ENCODE data around the gene DDX24. TPM values are rescaled to one million over a fixed set of nuclear protein-coding genes. Genes with fewer than 3 reads are reported as not detected.
A peak's percentile ranks its signal among the peaks of the same experiment; 100 is the strongest.

DDX24 gene
- total and polyA plus RNA-seq, 2 of the 8 experiments (the other 6 are each of a cell fraction or from before 2014, with no cell fraction given), result 89.0 to 201 TPM

GRCh38 chr14:94129111-94129757 is 48.2 kb upstream of the DDX24 start, which contains the start of gene IFI27L2:
Gene IFI27L2 (minus strand): TSS chr14:94129604. CDS start chr14:94129564, 40 bp downstream.
- POLR2A ChIA-PET (ENCODE audit: partially characterized antibody), result interaction anchor here (0.6 to 2.7 kb wide), 9 partner anchors 12 to 115 kb away, joined by 3 to 11 read pairs (median 4); no protein-coding TSS in a partner anchor
- H2AK5ac ChIP-seq (ENCODE audit: low read depth, low read length), result no peak within 1 kb of the TSS
- peak; percentile 64 to 89; a peak in 2 of 4 replicates for TF ChIP-seq SIN3A (conservative IDR thresholded peaks at IDR 0.05 in 1 of 2, IDR thresholded peaks at IDR 0.05 in 1 of 2; ENCODE audit: low read depth in 1 of 2, low read length in 2 of 2)
- TF ChIP-seq POLR2A (IDR thresholded peaks at IDR 0.05; ENCODE audit: control extremely low read depth in 1 of 2, low read depth in 2 of 2, low read length in 2 of 2), result 0 out of 3 replicates have a peak, but pooled peaks of 1 of the 2 experiments have one; percentile 23
- TF ChIP-seq CBX8 (IDR thresholded peaks at IDR 0.05; ENCODE audit: borderline replicate concordance, low read depth, low read length), result no peak
- TF ChIP-seq EZH2 (IDR thresholded peaks at IDR 0.05; ENCODE audit: low read depth, low read length, severe bottlenecking), result no peak
- TF ChIP-seq RBBP5 (IDR thresholded peaks at IDR 0.05; ENCODE audit: borderline replicate concordance, low read depth, low read length), result peak; percentile 87; the same call in 1 of the 2 replicates
- TF ChIP-seq CTBP2 (IDR thresholded peaks at IDR 0.05; ENCODE audit: borderline replicate concordance, insufficient read depth, insufficient read length, low read length), result peak; percentile 89
- TF ChIP-seq EGR1 (IDR thresholded peaks at IDR 0.05; ENCODE audit: borderline replicate concordance, low read depth, low read length), result peak; percentile 92
- no peak for TF ChIP-seq RXRA (IDR thresholded peaks at IDR 0.05; ENCODE audit: insufficient read depth, low read depth, low read length)
- TF ChIP-seq KDM1A (IDR thresholded peaks at IDR 0.05; ENCODE audit: borderline replicate concordance, low read length), result peak; percentile 16; the same call in 1 of the 2 replicates
- TF ChIP-seq SAP30 (IDR thresholded peaks at IDR 0.05; ENCODE audit: insufficient read depth, insufficient replicate concordance, low read length), result peak; percentile 65

More at GRCh38 chr14:94129111-94129757, 48.2 kb upstream of the DDX24 start, which contains the start of gene IFI27L2:
- H3K27me3 ChIP-seq (replicated peaks in 1 of 4; ENCODE audit: control insufficient read depth in 3 of 4, extremely low read depth in 1 of 4, insufficient read depth in 3 of 4, low read length in 3 of 4), result no peaks in the 10 kb centered on the region; a peak in 1 of 7 replicates
- peak within 1 kb of the TSS; percentile 84 for H3K56ac ChIP-seq (replicated peaks; ENCODE audit: insufficient read length, low read depth, low read length)
- peak within 1 kb of the TSS; percentile 52; the same call in 1 of the 2 replicates for H3K18ac ChIP-seq (ENCODE audit: extremely low read depth, low read length)
- no peak within 1 kb of the TSS for H3K14ac ChIP-seq (ENCODE audit: insufficient read length)
- H3K23ac ChIP-seq (ENCODE audit: insufficient read length), result no peak within 1 kb of the TSS
- H3K9me3 ChIP-seq (ENCODE audit: insufficient read depth in 2 of 2, low read depth in 1 of 2, low read length in 1 of 2), result no peaks in the 10 kb centered on the region
- no peak within 1 kb of the TSS for H4K5ac ChIP-seq (ENCODE audit: insufficient read length, low read depth, low read length)
- FAIRE-seq (no peak), DNase-seq (ENCODE audit: low read depth in 1 of 2, low spot score in 2 of 2) (peak; percentile 47 to 79)
- no peaks in the 10 kb centered on the region for H4K20me1 ChIP-seq (replicated peaks in 1 of 2; ENCODE audit: control insufficient read depth in 1 of 2, insufficient read depth in 2 of 2, low read length in 2 of 2)
- H2BK15ac ChIP-seq (ENCODE audit: low read length), result 0 out of 2 replicates have a peak within 1 kb of the TSS, but pooled peaks have one; percentile 61
- H4K91ac ChIP-seq (replicated peaks; ENCODE audit: insufficient read length, low read length), result no peak within 1 kb of the TSS
- no peak within 1 kb of the TSS for H3K4ac ChIP-seq (replicated peaks; ENCODE audit: insufficient read length, low read depth, low read length)
- peak within 1 kb of the TSS; percentile 79 for H2AFZ ChIP-seq (ENCODE audit: low read length)
- CTCF ChIA-PET (ENCODE audit: partially characterized antibody), result interaction anchor here (0.6 to 5.3 kb wide), 23 partner anchors 9 to 474 kb away, joined by 3 to 55 read pairs (median 4); partner anchors contain the start of gene OTUB2
- H3K79me1 ChIP-seq (ENCODE audit: low read depth, low read length), result no peaks in the 10 kb centered on the region
- H2BK120ac ChIP-seq (replicated peaks; ENCODE audit: low read depth, low read length), result no peak within 1 kb of the TSS
- peak within 1 kb of the TSS; percentile 31; the same call in 1 of the 2 replicates for H2BK12ac ChIP-seq (ENCODE audit: low read depth, low read length)
- no peak within 1 kb of the TSS for H2BK20ac ChIP-seq (ENCODE audit: low read length)
- peak within 1 kb of the TSS in 1 of 4 experiments; percentile 24; a peak in 2 of 7 replicates for H3K9ac ChIP-seq (replicated peaks in 1 of 4; ENCODE audit: extremely low read depth in 1 of 4, low read depth in 3 of 4, low read length in 3 of 4)
- H3K4me1 ChIP-seq (replicated peaks in 1 of 4; ENCODE audit: control insufficient read depth in 3 of 4, insufficient read depth in 4 of 4, low read length in 3 of 4), result peaks cover 0 to 4% (median 2%) of the 10 kb centered on the region in 4 experiments; a peak in 3 of 7 replicates
- H3K23me2 ChIP-seq (ENCODE audit: low read depth, low read length), result peaks cover 9% of the 10 kb centered on the region; the same call in 1 of the 2 replicates
- H3K27ac ChIP-seq (ENCODE audit: low read depth, low read length), result no peak within 1 kb of the TSS
- H3K4me3 ChIP-seq (ENCODE audit: extremely low read depth in 1 of 4, insufficient read depth in 2 of 4, low read depth in 3 of 4, low read length in 4 of 4), result peak within 1 kb of the TSS; percentile 54 to 65 (median 62)
- no peaks in the 10 kb centered on the region for H3K79me2 ChIP-seq (ENCODE audit: control insufficient read depth in 1 of 2, insufficient read depth in 2 of 2, low read length in 2 of 2)
- 4% methylated on average over 8 of the region's 27 CpGs; no CpG with 5 or more reads in 1 of the 2 experiments for WGBS, 2 experiments (ENCODE audit: extremely low coverage in 1 of 2, insufficient coverage in 1 of 2, insufficient read length in 1 of 2, insufficient replicate concordance in 2 of 2, low coverage in 1 of 2, low lambda C conversion rate in 2 of 2, missing lambda C conversion rate in 1 of 2)
- peak within 1 kb of the TSS; percentile 77 to 88 for H3K4me2 ChIP-seq (ENCODE audit: insufficient read depth in 1 of 2, low read depth in 2 of 2, low read length in 2 of 2)
- H2BK5ac ChIP-seq (ENCODE audit: low read depth, low read length), result peak within 1 kb of the TSS; percentile 73; the same call in 1 of the 2 replicates
- no peak within 1 kb of the TSS for H4K8ac ChIP-seq (ENCODE audit: extremely low read depth, insufficient read depth, low read length)
- H3K36me3 ChIP-seq (ENCODE audit: control insufficient read depth in 2 of 4, insufficient read depth in 4 of 4, low read length in 3 of 4), result no peaks in the 10 kb centered on the region
